Measurements from ENCODE around the gene CCDC27.

- TF ChIP-seq ZNF274 (IDR thresholded peaks at IDR 0.05; ENCODE audit: low read depth, low read length) (no peak), YY1 (IDR thresholded peaks at IDR 0.05; ENCODE audit: insufficient read depth, insufficient read length) (no peak)
Measured at GRCh38 chr1:3733883-3734589, 18.2 kb upstream of the CCDC27 start.

Data from NT2/D1 (cell line).